ENCODE results near the gene DLX6. TPM values are rescaled to one million over a fixed set of nuclear protein-coding genes. Genes with fewer than 3 reads are reported as not detected.
"Not testable (repeated sequence)": the region's sequence is repeated elsewhere in the genome, so short reads cannot be mapped to it uniquely, and the experiment has no call there.

DLX6 gene
- total RNA-seq, 1 donor from 2014 or later, result not detected

DNA sequence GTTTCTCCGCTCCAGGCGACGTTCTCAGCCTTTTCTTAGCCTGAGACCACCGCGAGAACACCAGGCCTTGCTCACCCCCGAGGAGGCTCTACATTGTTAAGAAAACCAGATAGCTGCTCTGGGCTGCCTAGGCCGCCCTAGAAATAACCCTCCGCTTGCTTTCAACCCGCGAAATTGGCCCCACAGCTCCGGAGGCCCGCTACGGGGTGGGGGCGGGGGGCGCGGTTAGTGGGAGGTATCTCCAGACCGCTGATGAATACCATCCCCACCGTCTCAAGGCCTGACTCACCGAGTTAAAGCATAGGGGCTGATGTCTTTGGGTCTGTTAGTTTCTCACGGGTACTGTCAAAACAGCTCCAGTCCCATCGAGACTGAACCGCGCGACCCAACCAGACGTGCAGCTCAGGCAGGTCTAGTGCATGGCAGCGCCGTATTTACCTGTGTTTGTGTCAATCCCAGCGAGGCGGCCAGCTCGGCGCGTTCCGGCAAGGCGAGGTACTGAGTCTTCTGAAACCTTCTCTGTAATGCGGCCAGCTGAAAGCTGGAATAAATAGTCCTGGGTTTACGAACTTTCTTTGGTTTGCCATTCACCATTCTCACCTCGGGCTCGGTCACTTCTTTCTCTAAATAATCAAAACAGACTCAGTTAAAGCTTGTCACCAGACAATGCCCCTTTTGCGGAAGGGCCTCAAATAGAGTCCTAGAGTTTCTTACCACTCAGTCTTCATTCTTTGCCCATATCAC, 16.6 kb downstream of the DLX6 start:
- Histone ChIP-seq H3K36me3 (ENCODE audit: control insufficient read depth in 3 of 3, insufficient read depth in 3 of 3, low read length in 3 of 3) (no peaks in the 10 kb centered on the region), H3K9me3 (ENCODE audit: control insufficient read depth in 3 of 3, low read length in 3 of 3) (no peaks in the 10 kb centered on the region), H3K4me1 (ENCODE audit: control insufficient read depth in 3 of 3, insufficient read depth in 3 of 3, low read length in 3 of 3) (peaks cover 24 to 49% (median 43%) of the 10 kb centered on the region in 3 donors), H3K27ac (ENCODE audit: low read depth, low read length) (no peak overlapping the region), H3K9ac (ENCODE audit: low read depth in 1 of 3, low read length in 3 of 3) (no peak overlapping the region), H3K27me3 (ENCODE audit: control insufficient read depth in 3 of 3, insufficient read depth in 3 of 3, low read length in 3 of 3) (peaks cover 95 to 99% (median 97%) of the 10 kb centered on the region in 3 donors), H3K4me3 (ENCODE audit: low read length in 3 of 3) (no peak overlapping the region)

DNA sequence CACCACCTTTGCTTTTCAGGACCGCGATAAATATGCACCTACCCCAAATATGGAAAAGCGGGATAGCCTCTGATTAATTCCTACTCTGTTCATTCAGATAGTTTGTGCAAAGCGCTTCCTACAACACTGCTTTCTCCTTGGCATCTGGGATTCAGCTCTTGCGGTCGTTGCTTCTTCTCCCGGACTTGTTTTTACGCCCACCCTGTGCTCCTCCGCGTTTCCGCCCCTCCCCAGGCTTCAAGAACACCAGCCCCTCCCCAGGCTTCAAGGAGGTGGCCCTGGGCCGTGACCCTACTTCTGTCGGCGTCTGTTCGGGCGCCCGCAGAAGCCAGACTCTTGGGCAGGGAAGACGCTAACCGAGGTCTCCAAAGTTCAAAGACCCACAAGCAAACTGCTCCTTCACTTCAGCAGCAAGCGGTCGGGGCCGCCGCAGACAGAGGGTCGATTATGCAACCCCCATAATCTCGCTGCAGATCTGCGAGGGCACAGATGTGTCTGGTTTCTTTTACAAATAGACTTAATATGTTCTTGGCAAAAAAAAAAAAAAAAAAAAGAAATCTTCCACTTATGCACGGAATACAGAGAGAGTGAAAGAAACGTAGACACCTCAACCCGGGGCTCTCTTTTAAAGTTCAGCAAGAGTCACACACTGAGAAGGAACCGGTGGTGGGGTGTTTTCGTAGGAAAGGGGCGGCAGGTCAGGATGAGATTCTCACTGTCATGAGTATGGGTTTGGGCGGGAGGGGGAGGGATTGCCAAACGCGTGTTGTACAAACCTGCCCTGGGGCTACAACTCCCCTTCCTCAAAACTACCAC, 17.3 kb downstream of the DLX6 start:
- Histone ChIP-seq H3K9me3 (ENCODE audit: control insufficient read depth in 3 of 3, low read length in 3 of 3) (no peaks in the 10 kb centered on the region), H3K9ac (ENCODE audit: low read depth in 1 of 3, low read length in 3 of 3) (peak overlapping the region in 1 of 3 donors; percentile 23), H3K36me3 (ENCODE audit: control insufficient read depth in 3 of 3, insufficient read depth in 3 of 3, low read length in 3 of 3) (no peaks in the 10 kb centered on the region), H3K4me3 (ENCODE audit: low read length in 3 of 3) (peak overlapping the region in 1 of 3 donors; percentile 6), H3K27me3 (ENCODE audit: control insufficient read depth in 3 of 3, insufficient read depth in 3 of 3, low read length in 3 of 3) (peaks cover 93 to 99% (median 96%) of the 10 kb centered on the region in 3 donors), H3K27ac (ENCODE audit: low read depth, low read length) (no peak overlapping the region), H3K4me1 (ENCODE audit: control insufficient read depth in 3 of 3, insufficient read depth in 3 of 3, low read length in 3 of 3) (peaks cover 31 to 48% (median 43%) of the 10 kb centered on the region in 3 donors)

DNA sequence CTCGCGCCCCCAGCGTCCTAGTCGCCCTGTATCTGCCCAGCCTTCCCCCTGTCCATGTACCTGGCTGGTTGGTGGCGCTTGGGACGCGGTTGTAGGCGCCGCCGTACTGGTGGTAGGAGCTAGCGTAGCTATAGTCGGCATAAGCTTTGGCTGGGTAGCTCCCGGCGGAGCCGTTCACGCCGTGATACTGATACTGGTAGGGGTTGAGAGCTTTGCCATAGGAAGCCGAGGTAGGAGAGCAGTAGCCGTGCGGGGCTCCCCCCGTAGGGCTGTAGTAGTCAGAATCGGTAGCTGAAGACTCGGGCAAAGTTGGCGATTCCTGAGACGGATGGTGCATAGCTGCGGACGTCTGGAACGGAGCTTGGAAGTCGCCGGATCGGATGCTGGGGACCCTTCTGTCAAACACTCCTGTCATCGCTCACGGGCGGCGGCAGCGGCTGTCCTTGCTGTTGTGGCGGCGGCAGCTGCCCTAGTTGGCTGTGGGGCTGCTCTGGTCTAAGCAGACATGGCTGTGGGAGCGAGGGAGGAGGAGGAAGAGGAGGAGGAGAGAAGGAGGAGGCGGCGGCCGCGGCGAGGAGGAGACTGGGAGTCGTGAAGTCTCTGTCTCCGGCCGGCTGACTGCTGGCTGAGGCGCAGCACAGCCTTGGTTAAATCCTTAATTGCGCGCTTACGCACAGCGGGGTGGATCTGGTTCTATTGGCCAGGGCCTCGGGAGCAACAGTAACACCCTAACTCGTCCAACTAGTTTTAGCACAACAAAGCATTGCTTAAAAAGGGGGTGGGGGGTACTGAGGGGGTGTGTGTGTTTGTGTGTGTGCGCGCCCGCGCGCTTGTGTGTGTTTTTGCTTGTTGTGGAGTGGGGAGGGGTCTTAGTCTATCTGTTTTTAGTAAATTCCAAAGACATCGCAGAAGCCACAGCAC, 19.1 kb downstream of the DLX6 start, which contains the start of gene DLX5:
TSS of gene DLX5 (minus strand) at position 623 of the 921 bp plus-strand sequence. CDS start at position 415, 208 bp downstream.
- peak within 1 kb of the TSS; percentile 61 to 71 (median 69) for H3K4me3 ChIP-seq (ENCODE audit: low read length in 3 of 3)
- H3K27me3 ChIP-seq (ENCODE audit: control insufficient read depth in 3 of 3, insufficient read depth in 3 of 3, low read length in 3 of 3), result peaks cover 77 to 82% (median 81%) of the 10 kb centered on the region in 3 donors

DNA sequence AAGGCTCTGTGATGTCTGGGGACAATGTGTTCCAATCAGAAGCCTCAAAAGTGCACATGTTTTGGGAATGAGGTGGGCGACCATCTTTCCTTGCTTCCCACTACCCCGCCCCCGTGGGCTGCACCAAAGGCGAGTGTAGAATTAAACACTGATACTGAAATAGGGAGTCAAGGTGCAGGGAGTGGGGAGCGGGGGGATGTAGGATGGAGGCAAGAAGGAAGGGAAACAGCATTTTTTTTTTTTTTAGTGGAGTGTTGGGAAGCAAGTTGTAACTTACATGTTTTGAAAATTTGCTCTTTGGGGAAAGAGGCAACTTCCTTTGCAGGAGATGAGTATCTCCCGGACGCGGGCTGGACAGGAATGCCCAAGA, 19.8 kb downstream of the DLX6 start:
- H3K4me1 ChIP-seq (ENCODE audit: control insufficient read depth in 3 of 3, insufficient read depth in 3 of 3, low read length in 3 of 3), result peaks cover 31 to 42% (median 38%) of the 10 kb centered on the region in 3 donors
- H3K36me3 ChIP-seq (ENCODE audit: control insufficient read depth in 3 of 3, insufficient read depth in 3 of 3, low read length in 3 of 3), result no peaks in the 10 kb centered on the region
- H3K9ac ChIP-seq (ENCODE audit: low read depth in 1 of 3, low read length in 3 of 3), result no peak overlapping the region
- H3K27me3 ChIP-seq (ENCODE audit: control insufficient read depth in 3 of 3, insufficient read depth in 3 of 3, low read length in 3 of 3), result peaks cover 75% of the 10 kb centered on the region in 3 donors
- peak overlapping the region in 2 of 3 donors; percentile 30 to 61 for H3K4me3 ChIP-seq (ENCODE audit: low read length in 3 of 3)
- no peaks in the 10 kb centered on the region for H3K9me3 ChIP-seq (ENCODE audit: control insufficient read depth in 3 of 3, low read length in 3 of 3)
- no peak overlapping the region for H3K27ac ChIP-seq (ENCODE audit: low read depth, low read length)

More for the DNA sequence above, 19.1 kb downstream of the DLX6 start, which contains the start of gene DLX5:
- Histone ChIP-seq H3K36me3 (ENCODE audit: control insufficient read depth in 3 of 3, insufficient read depth in 3 of 3, low read length in 3 of 3) (no peaks in the 10 kb centered on the region), H3K27ac (ENCODE audit: low read depth, low read length) (peak within 1 kb of the TSS; percentile 12), H3K4me1 (ENCODE audit: control insufficient read depth in 3 of 3, insufficient read depth in 3 of 3, low read length in 3 of 3) (peaks cover 31 to 42% (median 38%) of the 10 kb centered on the region in 3 donors), H3K9me3 (ENCODE audit: control insufficient read depth in 3 of 3, low read length in 3 of 3) (no peaks in the 10 kb centered on the region), H3K9ac (ENCODE audit: low read depth in 1 of 3, low read length in 3 of 3) (peak within 1 kb of the TSS in 2 of 3 donors; percentile 50 to 67)

DNA sequence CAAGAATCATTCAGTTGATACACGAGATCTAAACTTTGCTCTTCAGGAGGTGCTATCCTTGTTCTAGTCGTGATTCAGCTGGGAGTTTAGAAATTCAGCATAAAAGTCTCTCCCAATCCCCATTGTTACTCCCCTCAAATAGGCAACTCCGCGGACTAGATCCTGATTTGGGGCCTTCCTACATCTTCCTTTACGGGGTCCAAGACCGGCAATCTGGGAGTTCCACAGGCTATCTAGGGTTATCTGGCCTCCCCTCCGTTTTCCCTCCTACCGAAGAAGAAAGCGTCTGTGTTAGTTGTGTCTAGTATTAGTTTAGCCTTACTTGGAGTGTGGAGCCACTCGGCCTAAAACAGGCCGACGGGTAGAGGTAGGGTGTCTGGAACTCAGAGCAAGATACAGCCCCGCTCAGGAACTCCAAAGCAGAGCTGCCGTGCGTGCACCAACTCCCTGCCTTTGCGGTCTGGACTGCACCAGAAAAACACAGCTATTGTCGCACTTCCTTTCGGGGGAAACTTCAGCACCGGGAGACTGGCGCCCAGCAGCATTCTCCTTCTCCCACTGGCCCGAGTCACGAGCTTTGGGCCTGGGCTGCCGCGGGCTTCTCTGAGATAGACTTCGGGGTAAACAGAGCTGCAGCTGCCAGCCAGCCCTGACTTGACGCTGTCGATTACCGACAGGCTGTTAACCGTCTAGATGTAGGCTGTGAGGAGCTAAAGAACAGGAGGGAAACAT, 20.8 kb downstream of the DLX6 start:
- peak overlapping the region in 1 of 3 donors; percentile 25 for H3K9ac ChIP-seq (ENCODE audit: low read depth in 1 of 3, low read length in 3 of 3)
- H3K36me3 ChIP-seq (ENCODE audit: control insufficient read depth in 3 of 3, insufficient read depth in 3 of 3, low read length in 3 of 3), result no peaks in the 10 kb centered on the region
- peak overlapping the region in 2 of 3 donors; percentile 35 to 67 for H3K4me3 ChIP-seq (ENCODE audit: low read length in 3 of 3)
- H3K4me1 ChIP-seq (ENCODE audit: control insufficient read depth in 3 of 3, insufficient read depth in 3 of 3, low read length in 3 of 3), result peaks cover 26 to 38% (median 32%) of the 10 kb centered on the region in 3 donors
- H3K9me3 ChIP-seq (ENCODE audit: control insufficient read depth in 3 of 3, low read length in 3 of 3), result no peaks in the 10 kb centered on the region
- peaks cover 65 to 73% (median 65%) of the 10 kb centered on the region in 3 donors for H3K27me3 ChIP-seq (ENCODE audit: control insufficient read depth in 3 of 3, insufficient read depth in 3 of 3, low read length in 3 of 3)
- H3K27ac ChIP-seq (ENCODE audit: low read depth, low read length), result no peak overlapping the region

DNA sequence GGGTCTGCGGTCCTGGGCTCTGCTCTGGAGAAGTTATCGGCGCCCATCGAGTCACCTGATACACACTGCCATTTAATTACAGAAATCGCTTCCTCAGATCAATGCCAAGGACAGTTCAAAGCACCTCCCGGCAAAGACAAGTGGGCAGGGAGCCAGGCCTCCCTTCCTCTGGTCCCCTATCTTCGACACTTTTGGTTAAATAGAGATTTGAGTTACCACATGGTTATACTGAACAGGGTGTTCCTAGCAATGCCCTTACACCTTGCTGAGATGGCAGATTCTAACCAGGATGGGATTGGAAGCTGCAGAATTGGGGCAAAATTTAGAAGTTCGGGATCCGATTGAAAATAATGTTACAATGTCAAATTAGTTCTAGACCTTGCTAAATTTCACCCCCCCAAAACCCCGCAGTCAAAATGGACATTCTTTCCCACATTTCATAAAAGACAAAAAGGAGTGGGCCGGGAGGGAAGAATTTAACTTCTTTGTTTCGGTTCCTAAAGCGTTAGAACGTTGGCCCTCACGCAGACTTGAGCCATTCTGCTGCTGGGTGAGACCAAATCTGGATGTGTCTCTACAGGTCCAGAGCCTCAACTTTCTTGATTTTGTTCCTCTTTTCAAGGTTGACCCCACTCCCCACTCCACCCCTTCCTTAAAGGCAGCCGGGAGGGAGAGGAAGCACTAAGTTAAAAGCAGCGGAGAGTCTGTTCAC, 21.5 kb downstream of the DLX6 start:
- H3K9ac ChIP-seq (ENCODE audit: low read depth in 1 of 3, low read length in 3 of 3), result peak overlapping the region in 2 of 3 donors; percentile 36 to 45
- peaks cover 57 to 67% (median 58%) of the 10 kb centered on the region in 3 donors for H3K27me3 ChIP-seq (ENCODE audit: control insufficient read depth in 3 of 3, insufficient read depth in 3 of 3, low read length in 3 of 3)
- H3K9me3 ChIP-seq (ENCODE audit: control insufficient read depth in 3 of 3, low read length in 3 of 3), result no peaks in the 10 kb centered on the region
- no peaks in the 10 kb centered on the region for H3K36me3 ChIP-seq (ENCODE audit: control insufficient read depth in 3 of 3, insufficient read depth in 3 of 3, low read length in 3 of 3)
- H3K4me1 ChIP-seq (ENCODE audit: control insufficient read depth in 3 of 3, insufficient read depth in 3 of 3, low read length in 3 of 3), result peaks cover 25 to 37% (median 29%) of the 10 kb centered on the region in 3 donors
- H3K27ac ChIP-seq (ENCODE audit: low read depth, low read length), result no peak overlapping the region
- peak overlapping the region; percentile 59 to 73 (median 67) for H3K4me3 ChIP-seq (ENCODE audit: low read length in 3 of 3)

DNA sequence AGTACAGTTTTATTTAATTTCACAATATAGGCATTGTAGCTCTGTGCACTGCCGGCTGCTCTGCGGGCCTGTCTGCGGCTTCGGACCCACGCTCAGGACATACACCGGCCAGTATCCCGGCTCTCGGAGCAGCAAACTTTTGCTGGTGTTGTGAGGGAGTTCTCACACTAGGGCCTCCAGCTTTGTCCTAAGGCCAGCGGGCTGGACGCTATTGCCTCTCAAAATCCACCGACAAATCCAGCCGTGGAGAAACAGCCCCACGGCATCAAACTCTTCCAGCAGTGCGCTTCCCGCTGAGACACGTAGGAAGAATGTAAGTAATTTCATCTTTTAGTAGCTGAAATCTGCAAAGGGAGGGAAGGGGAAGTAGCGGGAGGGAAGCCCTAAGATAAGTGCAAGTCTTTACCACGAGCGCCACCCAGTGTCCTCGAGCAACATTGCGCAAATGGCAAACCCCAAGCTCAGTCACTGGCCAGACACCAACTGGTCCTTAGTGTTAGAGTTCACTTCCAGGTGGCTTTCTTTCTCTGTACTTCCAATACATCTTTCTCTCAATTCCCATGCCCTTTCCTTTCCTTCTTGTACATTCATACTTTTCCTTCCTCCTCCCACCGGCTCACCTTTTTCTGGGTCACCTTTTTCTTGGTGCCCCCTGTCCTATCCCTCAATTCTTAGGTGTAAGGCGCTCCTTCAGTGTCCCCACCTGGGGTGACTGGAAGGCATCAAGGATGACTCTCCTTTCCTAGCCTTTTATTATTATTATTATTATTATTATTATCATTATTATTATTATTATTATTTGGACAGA, 22.3 kb downstream of the DLX6 start:
- H3K27ac ChIP-seq (ENCODE audit: low read depth, low read length), result no peak overlapping the region
- peaks cover 25 to 34% (median 29%) of the 10 kb centered on the region in 3 donors for H3K4me1 ChIP-seq (ENCODE audit: control insufficient read depth in 3 of 3, insufficient read depth in 3 of 3, low read length in 3 of 3)
- no peaks in the 10 kb centered on the region for H3K36me3 ChIP-seq (ENCODE audit: control insufficient read depth in 3 of 3, insufficient read depth in 3 of 3, low read length in 3 of 3)
- H3K4me3 ChIP-seq (ENCODE audit: low read length in 3 of 3), result peak overlapping the region; percentile 59 to 73 (median 67)
- H3K9ac ChIP-seq (ENCODE audit: low read depth in 1 of 3, low read length in 3 of 3), result peak overlapping the region in 2 of 3 donors; percentile 36 to 45
- H3K9me3 ChIP-seq (ENCODE audit: control insufficient read depth in 3 of 3, low read length in 3 of 3), result no peaks in the 10 kb centered on the region
- H3K27me3 ChIP-seq (ENCODE audit: control insufficient read depth in 3 of 3, insufficient read depth in 3 of 3, low read length in 3 of 3), result peaks cover 50 to 63% (median 50%) of the 10 kb centered on the region in 3 donors

DNA sequence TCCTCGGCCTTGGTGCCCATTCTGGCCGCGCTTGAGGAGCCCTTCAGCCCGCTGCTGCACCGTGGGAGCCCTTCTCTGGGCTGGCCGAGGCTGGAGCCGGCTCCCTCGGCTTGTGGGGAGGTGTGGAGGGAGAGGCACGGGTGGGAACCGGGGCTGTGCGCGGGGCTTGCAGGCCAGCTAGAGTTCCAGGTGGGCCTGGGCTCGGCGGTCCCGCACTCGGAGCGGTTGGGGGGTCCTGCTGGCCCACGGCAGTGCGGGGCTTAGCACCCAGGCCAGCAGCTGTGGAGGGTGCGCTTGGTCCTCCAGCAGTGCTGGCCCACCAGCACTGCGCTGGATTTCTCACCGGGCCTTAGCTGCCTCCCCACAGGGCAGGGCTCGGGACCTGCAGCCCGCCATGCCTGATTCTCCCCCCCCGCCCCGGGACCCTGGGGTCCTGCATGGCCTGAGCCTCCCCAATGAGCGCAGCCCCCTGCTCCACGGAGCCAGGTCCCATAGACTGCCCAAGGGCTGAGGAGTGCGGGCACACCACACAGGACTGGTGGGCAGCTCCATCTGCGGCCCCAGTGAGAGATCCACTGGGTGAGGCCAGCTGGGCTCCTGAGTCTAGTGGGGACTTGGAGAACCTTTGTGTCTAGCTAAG, 29.0 kb downstream of the DLX6 start:
- not testable (repeated sequence) for H3K4me3 ChIP-seq (ENCODE audit: low read length in 3 of 3); H3K36me3 ChIP-seq (ENCODE audit: control insufficient read depth in 3 of 3, insufficient read depth in 3 of 3, low read length in 3 of 3); H3K9me3 ChIP-seq (ENCODE audit: control insufficient read depth in 3 of 3, low read length in 3 of 3); H3K9ac ChIP-seq (ENCODE audit: low read depth in 1 of 3, low read length in 3 of 3); H3K4me1 ChIP-seq (ENCODE audit: control insufficient read depth in 3 of 3, insufficient read depth in 3 of 3, low read length in 3 of 3); H3K27ac ChIP-seq (ENCODE audit: low read depth, low read length)
- peaks cover 0 to 27% (median 2%) of the 10 kb centered on the region in 3 donors for H3K27me3 ChIP-seq (ENCODE audit: control insufficient read depth in 3 of 3, insufficient read depth in 3 of 3, low read length in 3 of 3)
